Transverse colon (tissue), 3 donors: Measurements from ENCODE around the gene BAHCC1.

Source experiments
- CTCF ChIP-seq, 5 experiments: fragments of 200-600 bp in 3 of 5; fragments of 450-650 bp in 2 of 5; sonication (generic) in 3 of 5; IDR thresholded peaks; 1 replicate in 2 of 5; 2 replicates in 3 of 5; pipeline ENCODE4 v1.5.1; 2016 to 2017; ENCODE audit warnings: antibody characterized with exemption in 5 of 5, inconsistent platforms in 3 of 5, mild to moderate bottlenecking in 2 of 5, moderate library complexity in 1 of 5
- EP300 ChIP-seq: sonication (generic); formaldehyde crosslinking; IDR thresholded peaks from one replicate; pipeline ENCODE4 v1.6.1; 2017; ENCODE audit warnings: antibody characterized with exemption, low read depth
- POLR2A ChIP-seq: fragments of 450-650 bp; IDR thresholded peaks from one replicate; pipeline ENCODE4 v1.6.1; 2016; ENCODE audit warnings: antibody characterized with exemption, mild to moderate bottlenecking, moderate library complexity

GRCh38 chr17:81408049-81408448 lies 12.8 kb downstream of the BAHCC1 start:
- TF ChIP-seq CTCF (IDR thresholded peaks at IDR 0.05) (no peak), POLR2A (no peak), EP300 (no peak)
